GM19238 (cell line): ENCODE data around the gene SMARCB1.

Experiments used
- DNase-seq: peaks from one replicate; pipeline ENCODE4 v3.0.0; 2011; ENCODE audit warnings: low spot score; ENCODE audit not compliant: insufficient read length

The SMARCB1 gene

DNA sequence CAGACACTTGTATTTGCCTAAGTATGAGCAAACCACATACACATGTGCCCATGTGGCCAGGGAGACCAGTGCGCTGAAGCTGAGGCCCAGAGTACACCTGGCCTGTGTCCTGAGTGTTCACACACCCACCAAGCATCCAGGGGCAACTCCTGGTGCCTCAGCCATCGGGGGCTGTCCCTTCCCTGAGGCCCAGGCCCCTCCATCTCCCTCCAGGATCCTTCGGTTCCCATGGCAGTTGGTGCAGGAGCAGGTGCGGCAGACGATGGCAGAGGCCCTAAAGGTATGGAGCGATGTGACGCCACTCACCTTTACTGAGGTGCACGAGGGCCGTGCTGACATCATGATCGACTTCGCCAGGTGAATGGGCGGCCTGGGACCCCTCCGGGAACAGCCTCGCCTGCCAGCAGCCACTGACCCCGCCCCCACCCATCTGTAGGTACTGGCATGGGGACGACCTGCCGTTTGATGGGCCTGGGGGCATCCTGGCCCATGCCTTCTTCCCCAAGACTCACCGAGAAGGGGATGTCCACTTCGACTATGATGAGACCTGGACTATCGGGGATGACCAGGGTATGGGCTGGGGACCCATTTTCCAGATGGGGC is 6.5 kb upstream of the SMARCB1 start:
- no peak for DNase-seq

DNA sequence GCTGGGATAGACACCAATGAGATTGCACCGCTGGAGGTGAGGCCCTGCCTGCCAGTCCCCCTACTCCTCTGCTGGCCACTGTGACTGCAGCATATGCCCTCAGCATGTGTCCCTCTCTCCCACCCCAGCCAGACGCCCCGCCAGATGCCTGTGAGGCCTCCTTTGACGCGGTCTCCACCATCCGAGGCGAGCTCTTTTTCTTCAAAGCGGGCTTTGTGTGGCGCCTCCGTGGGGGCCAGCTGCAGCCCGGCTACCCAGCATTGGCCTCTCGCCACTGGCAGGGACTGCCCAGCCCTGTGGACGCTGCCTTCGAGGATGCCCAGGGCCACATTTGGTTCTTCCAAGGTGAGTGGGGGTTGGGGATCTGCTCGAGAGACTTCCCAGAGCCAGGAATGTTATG is 5.7 kb upstream of the SMARCB1 start:
- no peak for DNase-seq

DNA sequence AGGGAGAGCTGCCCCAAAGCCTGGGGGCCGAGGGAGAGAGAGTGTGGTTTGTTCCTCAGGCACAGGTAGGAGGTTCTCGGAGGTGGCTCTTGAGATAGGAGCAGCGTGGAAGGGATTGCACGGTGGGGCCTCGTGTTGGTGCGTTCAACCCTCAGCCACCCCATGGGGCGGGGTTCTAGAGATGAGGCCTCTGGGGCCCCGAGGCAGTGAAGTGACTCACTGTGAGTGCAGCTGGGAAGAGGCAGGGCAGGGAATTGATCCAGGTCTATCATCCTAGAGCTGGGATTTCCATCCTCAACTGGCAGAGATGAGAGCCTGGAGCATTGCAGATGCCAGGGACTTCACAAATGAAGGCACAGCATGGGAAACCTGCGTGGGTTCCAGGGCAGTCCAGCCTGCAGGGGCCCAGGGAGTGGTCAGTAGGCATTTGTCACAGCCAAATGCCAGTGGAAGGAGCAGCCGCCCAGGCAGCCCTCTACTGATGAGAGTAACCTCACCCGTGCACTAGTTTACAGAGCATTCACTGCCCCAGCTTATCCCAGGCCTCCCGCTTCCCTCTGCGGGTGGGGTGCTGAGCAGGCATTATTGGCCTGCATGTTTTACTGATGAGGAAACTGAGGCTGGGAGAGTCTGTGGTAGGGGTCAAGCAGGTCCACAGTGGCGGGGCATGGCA is 5.1 kb upstream of the SMARCB1 start:
- DNase-seq: no peak

DNA sequence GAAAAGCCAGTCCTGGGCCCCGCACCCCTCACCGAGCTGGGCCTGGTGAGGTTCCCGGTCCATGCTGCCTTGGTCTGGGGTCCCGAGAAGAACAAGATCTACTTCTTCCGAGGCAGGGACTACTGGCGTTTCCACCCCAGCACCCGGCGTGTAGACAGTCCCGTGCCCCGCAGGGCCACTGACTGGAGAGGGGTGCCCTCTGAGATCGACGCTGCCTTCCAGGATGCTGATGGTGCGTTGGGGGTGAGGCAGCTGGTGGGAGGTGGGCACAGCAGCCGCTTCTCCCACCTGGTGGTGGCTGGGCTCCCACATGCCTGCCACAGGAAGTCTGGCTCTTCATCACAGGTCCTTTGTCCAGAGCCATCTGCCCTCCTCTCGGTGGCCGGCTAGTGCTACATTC is 4.5 kb upstream of the SMARCB1 start:
- no peak for DNase-seq

DNA sequence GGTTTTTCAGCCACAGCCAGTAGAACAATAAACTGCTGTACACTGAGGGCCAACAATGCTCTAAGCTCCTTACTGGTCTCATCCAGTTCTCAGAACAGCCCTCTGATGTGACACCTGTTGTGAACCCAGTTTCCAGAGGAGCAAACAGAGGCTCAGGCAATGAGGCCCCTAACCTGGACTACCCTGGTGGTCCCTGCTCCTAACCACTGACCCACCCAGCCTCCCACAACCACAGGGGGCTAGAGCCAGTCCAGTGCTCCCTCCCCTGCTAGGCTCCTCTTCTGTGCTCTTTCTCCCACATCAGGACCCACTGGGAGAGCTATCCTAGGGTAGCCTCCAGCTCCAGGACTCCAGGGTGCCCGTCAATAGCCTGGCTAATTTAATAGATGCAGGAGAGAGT is 4.1 kb upstream of the SMARCB1 start:
- DNase-seq: no peak

DNA sequence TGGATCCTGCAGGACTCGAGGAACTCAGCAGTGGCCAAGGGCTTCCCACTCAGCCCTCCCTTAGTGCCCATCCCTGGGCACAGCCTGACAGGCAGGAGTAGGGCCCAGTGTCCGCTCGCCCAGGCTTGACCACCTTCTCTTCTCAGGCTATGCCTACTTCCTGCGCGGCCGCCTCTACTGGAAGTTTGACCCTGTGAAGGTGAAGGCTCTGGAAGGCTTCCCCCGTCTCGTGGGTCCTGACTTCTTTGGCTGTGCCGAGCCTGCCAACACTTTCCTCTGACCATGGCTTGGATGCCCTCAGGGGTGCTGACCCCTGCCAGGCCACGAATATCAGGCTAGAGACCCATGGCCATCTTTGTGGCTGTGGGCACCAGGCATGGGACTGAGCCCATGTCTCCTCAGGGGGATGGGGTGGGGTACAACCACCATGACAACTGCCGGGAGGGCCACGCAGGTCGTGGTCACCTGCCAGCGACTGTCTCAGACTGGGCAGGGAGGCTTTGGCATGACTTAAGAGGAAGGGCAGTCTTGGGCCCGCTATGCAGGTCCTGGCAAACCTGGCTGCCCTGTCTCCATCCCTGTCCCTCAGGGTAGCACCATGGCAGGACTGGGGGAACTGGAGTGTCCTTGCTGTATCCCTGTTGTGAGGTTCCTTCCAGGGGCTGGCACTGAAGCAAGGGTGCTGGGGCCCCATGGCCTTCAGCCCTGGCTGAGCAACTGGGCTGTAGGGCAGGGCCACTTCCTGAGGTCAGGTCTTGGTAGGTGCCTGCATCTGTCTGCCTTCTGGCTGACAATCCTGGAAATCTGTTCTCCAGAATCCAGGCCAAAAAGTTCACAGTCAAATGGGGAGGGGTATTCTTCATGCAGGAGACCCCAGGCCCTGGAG is 3.3 kb upstream of the SMARCB1 start:
- no peak for DNase-seq

DNA sequence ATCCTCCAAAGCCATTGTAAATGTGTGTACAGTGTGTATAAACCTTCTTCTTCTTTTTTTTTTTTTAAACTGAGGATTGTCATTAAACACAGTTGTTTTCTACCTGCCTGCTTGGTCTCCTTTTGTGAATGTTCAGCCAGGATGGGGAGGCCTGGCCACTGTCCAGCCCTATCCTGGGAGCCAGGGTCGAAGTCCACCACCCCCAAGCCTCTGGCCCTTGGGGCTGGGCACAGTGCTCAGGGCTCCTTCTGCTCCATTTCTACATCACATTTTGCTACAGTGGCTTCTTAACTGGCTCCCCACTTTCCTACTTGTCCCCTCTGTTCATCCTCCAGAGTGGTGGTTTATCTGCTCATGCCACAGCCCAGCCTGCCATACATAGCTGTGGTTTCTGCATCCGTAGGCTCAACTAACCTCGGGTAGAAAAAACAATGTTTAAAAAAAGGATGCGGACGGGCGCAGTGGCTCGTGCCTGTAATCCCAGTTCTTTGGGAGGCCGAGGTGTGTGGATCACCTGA is 2.5 kb upstream of the SMARCB1 start:
- DNase-seq: no peak

DNA sequence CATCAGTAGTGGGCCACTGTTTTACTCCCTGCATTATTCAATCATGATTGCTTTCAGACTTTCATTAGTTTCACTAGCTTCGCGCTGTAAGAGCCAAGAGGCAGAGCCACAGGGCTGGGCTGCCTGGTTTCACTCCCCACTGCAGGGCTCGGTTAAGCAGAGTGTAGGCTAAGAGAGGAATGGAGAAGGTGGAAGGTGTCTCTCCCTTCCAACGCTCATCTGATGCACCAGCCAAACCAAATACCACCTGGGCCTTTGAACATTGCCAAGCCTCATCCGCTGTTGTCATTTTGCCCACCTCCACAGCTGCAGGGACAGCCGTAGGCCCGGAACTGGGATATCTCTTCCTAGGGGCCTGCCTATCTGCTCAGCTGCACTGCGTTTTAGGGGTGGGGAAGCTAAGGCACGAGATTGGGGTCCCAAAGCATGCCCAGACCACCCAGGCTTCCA is 480 bp upstream of the SMARCB1 start:
- no peak for DNase-seq

DNA sequence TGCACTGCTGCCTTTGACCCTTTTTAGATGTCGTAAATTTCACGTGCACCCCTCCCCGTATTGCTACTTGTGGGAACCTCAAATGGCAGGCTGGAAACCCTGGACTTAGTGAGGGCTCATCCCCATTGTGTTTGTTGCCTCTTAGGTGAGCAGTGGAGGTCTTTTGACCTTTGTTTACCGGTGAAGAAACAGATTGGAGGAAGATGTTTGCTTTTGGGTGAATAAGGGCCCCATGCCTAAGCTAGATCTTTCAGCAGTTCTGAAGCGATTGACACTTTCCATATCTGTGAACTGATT is 782 bp downstream of the SMARCB1 start:
- DNase-seq: no peak

DNA sequence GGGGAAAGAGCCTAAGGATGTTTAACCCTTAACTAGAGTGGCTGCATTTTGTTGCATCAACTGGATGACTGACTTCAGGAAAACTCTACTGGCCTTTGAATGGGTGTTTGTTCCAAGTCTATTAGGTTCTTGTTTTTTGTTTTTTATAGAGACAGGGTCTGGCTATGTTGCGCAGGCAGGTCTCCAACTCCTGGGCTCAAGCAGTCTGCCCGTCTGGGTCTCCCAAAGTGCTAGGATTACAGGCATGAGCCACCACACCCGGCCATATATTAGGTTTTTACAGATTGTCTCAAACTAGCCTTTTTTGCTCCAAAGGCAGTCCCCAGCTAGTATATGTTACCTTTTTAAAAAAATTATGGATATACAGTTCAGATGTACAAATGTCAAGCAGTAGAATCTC is 1.1 kb downstream of the SMARCB1 start:
- no peak for DNase-seq

DNA sequence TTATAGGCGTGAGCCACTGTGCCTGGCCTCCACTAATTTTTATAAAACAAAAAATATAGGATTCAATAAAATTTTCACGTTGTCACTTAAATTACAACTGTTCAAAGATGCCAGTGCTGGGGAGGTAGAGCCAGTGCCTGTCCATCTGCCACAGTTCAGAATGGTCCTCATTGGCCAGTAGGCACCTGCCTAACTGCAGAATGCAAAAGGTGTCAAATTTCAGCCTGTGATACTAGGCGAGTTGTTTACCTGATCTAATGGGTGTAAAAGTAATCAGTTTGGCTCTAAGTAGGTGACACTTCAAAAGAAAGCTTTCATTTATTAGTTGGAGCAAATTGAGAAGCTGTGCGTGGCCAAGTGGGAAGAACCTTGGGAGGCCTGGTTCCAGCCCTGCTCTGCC is 2.4 kb downstream of the SMARCB1 start:
- DNase-seq: no peak

DNA sequence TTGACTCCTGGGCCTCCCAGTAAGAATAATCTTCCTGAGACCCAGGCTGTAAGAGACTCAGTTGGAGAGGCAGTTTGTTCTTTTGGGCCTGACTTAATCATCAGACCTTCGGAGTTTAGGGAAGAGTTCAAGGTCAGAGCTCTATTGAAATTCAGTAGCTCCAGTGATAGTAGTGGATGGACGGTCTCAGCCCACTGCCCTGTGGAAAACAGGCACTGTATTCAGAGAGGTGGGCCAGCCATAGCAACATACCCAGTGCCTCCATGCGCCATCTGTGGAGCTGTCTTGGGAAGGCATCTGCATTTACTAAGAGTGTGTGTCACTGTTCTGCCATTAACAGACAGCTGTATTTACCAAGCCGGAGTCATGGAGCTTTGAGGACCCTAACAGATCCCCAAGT is 2.9 kb downstream of the SMARCB1 start:
- no peak for DNase-seq

DNA sequence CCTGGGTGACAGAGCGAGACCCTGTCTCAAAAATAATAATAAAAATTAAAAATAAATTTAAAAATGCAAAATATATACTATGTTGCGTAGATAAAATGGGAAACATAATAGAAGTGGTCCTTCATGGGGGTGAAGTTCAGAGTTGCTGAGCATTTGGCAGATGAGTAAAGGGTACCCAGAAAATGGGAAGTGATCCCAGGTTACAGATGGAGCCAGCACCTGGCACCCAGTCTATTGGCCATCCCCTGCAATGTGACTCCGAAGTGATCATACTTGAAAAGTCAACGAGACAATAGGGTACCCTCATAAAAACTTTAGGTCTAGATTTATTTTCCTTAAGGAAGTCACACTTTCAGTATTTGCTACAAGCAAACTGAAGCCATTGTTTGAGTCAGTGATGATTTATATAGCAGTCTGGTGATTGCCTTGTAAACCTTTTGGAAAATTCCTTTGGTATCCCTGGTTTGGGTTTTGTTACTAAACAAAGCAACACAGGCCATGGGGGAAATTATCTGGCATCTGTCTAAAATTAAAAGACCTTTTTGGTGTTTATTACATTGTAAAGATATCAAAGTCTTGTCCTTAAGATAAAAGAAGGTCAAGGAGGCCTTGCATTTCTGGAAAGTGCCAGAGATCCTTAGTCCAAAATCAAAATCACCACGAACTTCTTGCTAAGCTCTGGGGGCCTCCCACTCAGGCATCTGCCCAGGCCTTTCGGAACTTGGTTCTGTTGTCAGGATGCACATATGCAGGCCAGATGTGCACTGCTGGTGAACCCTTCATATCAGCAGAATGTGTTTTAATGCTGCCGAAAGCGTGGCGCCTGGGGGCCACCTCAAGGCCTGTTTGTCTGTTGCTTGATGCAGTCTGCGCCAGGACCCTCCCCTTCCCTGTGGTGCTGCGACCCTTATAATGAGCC is 4.3 kb downstream of the SMARCB1 start:
- no peak for DNase-seq

DNA sequence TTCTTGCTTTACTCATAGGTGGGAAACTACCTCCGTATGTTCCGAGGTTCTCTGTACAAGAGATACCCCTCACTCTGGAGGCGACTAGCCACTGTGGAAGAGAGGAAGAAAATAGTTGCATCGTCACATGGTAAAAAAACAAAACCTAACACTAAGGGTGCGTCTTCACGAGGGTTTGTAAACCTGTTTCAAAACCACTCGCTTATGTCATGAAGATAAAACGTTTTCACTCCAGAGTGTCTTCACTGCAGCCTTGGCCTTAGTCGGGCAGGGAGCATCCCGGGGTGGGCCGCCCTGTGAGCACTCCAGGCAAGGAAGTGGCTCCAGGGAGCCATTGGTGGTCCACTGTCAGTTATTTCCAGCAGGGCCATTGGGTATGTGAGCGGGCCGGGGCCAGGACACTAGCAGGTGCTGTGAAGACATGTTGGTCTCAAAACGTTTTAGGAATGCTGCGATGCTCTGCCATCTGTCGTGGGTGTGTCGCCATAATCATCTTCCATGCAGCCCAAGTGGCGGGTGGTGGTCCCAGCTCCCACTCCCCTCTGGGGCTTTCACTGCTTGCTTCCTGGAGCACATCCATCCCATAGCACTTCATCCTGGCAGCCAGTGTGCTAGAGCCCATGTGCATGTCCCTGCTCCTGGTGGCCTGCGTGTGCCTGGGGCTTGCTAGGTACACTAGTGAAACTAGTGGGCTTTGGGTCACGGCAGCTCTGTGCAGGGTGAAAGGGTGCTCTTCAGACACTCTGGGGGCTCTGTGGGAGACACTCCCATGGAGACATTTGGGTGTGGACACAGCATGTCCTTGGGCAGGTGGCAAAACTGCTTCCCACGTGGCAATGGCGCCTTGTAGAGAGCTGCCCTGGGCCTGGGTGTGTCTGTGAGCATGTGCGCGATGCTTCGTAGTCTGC is 5.2 kb downstream of the SMARCB1 start:
- no peak for DNase-seq

DNA sequence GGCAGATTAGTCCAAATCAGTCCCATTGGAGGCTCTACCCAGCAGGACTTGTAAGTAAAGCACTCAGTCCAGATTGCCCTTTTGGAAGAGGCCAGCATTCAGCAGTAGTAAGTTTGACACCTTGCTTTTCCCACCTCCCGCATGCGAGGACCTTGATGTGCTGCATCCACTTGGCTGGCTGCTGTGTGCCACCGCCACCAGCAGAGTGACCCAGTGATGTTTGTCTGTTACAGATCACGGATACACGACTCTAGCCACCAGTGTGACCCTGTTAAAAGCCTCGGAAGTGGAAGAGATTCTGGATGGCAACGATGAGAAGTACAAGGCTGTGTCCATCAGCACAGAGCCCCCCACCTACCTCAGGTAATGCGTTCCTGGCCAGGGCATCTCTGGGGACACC is 6.6 kb downstream of the SMARCB1 start:
- DNase-seq: no peak

DNA sequence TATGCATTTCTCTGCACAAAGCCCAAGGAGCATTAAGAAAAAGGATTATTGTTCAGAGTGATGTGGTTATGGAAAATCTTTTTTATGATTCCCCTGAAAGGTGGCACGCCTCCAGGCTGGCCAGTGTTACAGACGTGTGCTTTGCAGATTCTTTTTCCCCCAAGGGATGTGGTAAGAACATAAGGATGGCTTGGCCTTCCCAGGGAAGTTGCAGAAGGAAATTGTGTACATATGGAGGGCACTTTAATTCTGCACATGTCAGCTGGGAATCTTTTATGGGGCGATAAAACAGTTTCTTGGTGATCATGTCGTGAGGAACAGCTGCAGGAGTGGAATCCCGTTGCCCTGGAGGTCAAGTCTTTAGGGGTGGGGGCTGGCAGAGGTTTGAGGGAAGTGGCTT is 9.7 kb downstream of the SMARCB1 start:
- DNase-seq: no peak

DNA sequence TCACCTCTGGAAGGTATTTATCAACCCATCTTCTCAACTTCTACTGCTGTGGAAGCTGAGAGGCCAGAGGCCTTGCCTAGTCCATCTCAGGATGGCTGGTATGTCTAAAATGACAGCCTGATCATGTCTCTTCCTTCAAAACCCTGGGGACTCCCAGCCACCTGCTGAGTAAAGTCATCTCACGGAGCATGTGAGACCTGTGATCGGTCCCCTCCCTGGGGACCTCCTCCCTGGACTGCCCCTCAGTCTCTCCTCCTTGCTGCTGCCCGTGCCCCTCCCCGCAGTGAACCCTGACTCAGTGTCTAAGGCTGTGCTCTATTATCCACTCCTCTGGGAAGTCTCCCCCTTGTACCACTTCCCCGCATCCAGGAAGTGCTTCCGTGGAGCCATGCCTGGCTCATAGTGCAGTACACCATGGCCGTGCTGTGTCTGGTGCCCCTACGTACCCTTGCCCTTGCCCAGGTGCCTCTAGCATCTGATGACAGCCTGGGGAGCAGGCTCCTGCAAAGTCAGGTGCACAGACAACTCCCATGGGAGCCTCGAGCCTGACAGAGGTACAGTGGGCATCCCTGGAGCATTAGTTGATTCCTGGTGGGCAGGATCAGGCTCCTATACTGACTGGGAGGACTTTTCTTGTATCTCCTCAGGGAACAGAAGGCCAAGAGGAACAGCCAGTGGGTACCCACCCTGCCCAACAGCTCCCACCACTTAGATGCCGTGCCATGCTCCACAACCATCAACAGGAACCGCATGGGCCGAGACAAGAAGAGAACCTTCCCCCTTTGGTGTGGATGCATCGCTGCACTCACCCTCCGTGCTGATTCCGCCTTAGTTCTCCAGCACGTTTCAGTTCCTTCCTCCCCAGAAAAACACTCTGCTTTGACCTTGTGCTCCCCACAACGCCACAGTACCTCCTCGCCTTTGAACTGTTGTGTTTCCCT is 13.8 kb downstream of the SMARCB1 start:
- peak; percentile 44 for DNase-seq

DNA sequence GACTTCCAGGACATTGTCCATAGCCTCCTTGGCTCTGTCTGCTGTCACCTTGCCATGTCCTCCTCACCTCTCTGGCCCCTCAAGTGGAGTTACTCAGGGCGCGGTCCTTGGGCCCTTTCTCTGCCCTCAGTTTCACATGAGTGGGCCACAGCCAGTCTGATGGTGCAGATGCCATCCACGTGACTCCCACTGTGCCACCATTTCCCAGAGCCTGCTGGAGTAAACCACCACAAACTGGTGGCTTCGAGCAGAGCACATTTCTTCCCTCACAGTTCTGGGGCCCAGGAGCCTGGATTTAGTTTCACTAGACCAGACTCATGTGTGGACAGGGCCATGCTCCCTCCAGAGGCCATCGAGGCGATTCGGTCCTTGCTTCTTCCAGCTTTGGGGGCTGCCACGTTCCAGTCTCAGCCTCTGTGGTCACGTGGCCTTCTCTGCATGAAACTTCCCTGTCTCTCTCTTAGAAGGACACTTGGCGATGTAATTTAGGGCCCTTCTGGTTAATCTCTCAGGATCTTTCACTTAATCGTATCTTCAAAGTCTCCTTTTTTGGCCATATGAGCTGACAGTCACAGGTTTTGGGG is 14.6 kb downstream of the SMARCB1 start:
- no peak for DNase-seq

DNA sequence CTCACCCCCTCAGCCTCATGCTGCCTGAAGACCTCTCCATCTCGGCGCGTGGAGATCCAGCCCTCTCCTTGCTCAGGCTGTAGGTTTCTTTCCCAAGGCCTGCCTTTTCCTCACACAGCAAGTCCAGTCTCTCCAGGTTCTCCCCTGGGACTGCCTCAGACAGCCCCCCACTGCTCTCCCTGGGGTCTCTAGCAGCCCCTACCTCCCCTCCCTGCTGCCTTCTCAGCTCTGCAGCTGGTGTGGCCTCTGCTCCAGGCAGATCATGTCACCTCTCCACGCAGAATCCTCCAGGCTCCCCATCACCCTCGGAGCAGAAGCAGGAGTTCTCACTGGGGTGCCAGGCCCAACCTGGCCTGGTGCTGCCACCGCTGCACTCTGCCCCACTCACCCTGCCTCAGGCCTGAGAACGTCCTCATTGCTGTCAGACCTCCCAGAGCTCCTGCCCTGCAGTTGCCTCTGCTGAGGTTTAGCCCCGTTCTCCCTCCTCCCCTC is 15.2 kb downstream of the SMARCB1 start:
- DNase-seq: no peak
